ENCODE results near the gene INPP1.

INPP1 gene

GRCh38 chr2:190396271-190396670 lies 52.9 kb downstream of the INPP1 start:
- no peak overlapping the region for H3K4me3 ChIP-seq (ENCODE audit: low read length)
- no peaks in the 10 kb centered on the region for H3K36me3 ChIP-seq (ENCODE audit: control insufficient read depth, low read depth, low read length)
- no peak overlapping the region for H3K27ac ChIP-seq (ENCODE audit: low read length)
- H3K4me1 ChIP-seq (ENCODE audit: control insufficient read depth, low read depth, low read length) = no peaks in the 10 kb centered on the region
- no peak overlapping the region for H3K9ac ChIP-seq (ENCODE audit: low read length)
- no peaks in the 10 kb centered on the region for H3K27me3 ChIP-seq (ENCODE audit: control insufficient read depth, insufficient read depth, low read length)
- no peaks in the 10 kb centered on the region for H3K9me3 ChIP-seq (ENCODE audit: control insufficient read depth, low read depth, low read length)

GRCh38 chr2:190402986-190403603 lies 59.7 kb downstream of the INPP1 start:
- Histone ChIP-seq H3K4me1 (ENCODE audit: control insufficient read depth, low read depth, low read length) (no peaks in the 10 kb centered on the region), H3K9ac (ENCODE audit: low read length) (no peak overlapping the region), H3K4me3 (ENCODE audit: low read length) (no peak overlapping the region), H3K27me3 (ENCODE audit: control insufficient read depth, insufficient read depth, low read length) (peaks cover 16% of the 10 kb centered on the region), H3K36me3 (ENCODE audit: control insufficient read depth, low read depth, low read length) (no peaks in the 10 kb centered on the region), H3K27ac (ENCODE audit: low read length) (no peak overlapping the region), H3K9me3 (ENCODE audit: control insufficient read depth, low read depth, low read length) (no peaks in the 10 kb centered on the region)

- H3K36me3 ChIP-seq (ENCODE audit: control insufficient read depth, low read depth, low read length) = no peaks in the 10 kb centered on the region
- no peaks in the 10 kb centered on the region for H3K9me3 ChIP-seq (ENCODE audit: control insufficient read depth, low read depth, low read length)
- H3K27me3 ChIP-seq (ENCODE audit: control insufficient read depth, insufficient read depth, low read length) = peaks cover 25% of the 10 kb centered on the region
- peaks cover 2% of the 10 kb centered on the region for H3K4me1 ChIP-seq (ENCODE audit: control insufficient read depth, low read depth, low read length)
- no peak overlapping the region for H3K4me3 ChIP-seq (ENCODE audit: low read length)
- H3K27ac ChIP-seq (ENCODE audit: low read length) = no peak overlapping the region
- no peak overlapping the region for H3K9ac ChIP-seq (ENCODE audit: low read length)
Measured at GRCh38 chr2:190404487-190404886, 61.1 kb downstream of the INPP1 start.

- Histone ChIP-seq H3K27ac (ENCODE audit: low read length) (no peak overlapping the region), H3K36me3 (ENCODE audit: control insufficient read depth, low read depth, low read length) (no peaks in the 10 kb centered on the region), H3K27me3 (ENCODE audit: control insufficient read depth, insufficient read depth, low read length) (peaks cover 31% of the 10 kb centered on the region), H3K9me3 (ENCODE audit: control insufficient read depth, low read depth, low read length) (no peaks in the 10 kb centered on the region), H3K4me1 (ENCODE audit: control insufficient read depth, low read depth, low read length) (peaks cover 2% of the 10 kb centered on the region), H3K9ac (ENCODE audit: low read length) (no peak overlapping the region), H3K4me3 (ENCODE audit: low read length) (no peak overlapping the region)
Measured at GRCh38 chr2:190405070-190405469, 61.7 kb downstream of the INPP1 start.

- Histone ChIP-seq H3K27ac (ENCODE audit: low read length) (no peak overlapping the region), H3K9me3 (ENCODE audit: control insufficient read depth, low read depth, low read length) (no peaks in the 10 kb centered on the region), H3K4me3 (ENCODE audit: low read length) (no peak overlapping the region), H3K36me3 (ENCODE audit: control insufficient read depth, low read depth, low read length) (no peaks in the 10 kb centered on the region), H3K4me1 (ENCODE audit: control insufficient read depth, low read depth, low read length) (peaks cover 2% of the 10 kb centered on the region), H3K27me3 (ENCODE audit: control insufficient read depth, insufficient read depth, low read length) (peaks cover 38% of the 10 kb centered on the region), H3K9ac (ENCODE audit: low read length) (no peak overlapping the region)
Measured at GRCh38 chr2:190405995-190406394, 62.6 kb downstream of the INPP1 start.

- Histone ChIP-seq H3K36me3 (ENCODE audit: control insufficient read depth, low read depth, low read length) (no peaks in the 10 kb centered on the region), H3K4me3 (ENCODE audit: low read length) (no peak overlapping the region), H3K4me1 (ENCODE audit: control insufficient read depth, low read depth, low read length) (peaks cover 2% of the 10 kb centered on the region), H3K27me3 (ENCODE audit: control insufficient read depth, insufficient read depth, low read length) (peaks cover 38% of the 10 kb centered on the region), H3K9ac (ENCODE audit: low read length) (no peak overlapping the region), H3K27ac (ENCODE audit: low read length) (no peak overlapping the region), H3K9me3 (ENCODE audit: control insufficient read depth, low read depth, low read length) (no peaks in the 10 kb centered on the region)
Measured at GRCh38 chr2:190406805-190407204, 63.4 kb downstream of the INPP1 start.

GRCh38 chr2:190407246-190407661 lies 63.9 kb downstream of the INPP1 start:
- Histone ChIP-seq H3K4me3 (ENCODE audit: low read length) (peak overlapping the region; percentile 79), H3K36me3 (ENCODE audit: control insufficient read depth, low read depth, low read length) (no peaks in the 10 kb centered on the region), H3K27me3 (ENCODE audit: control insufficient read depth, insufficient read depth, low read length) (peaks cover 38% of the 10 kb centered on the region), H3K9me3 (ENCODE audit: control insufficient read depth, low read depth, low read length) (no peaks in the 10 kb centered on the region), H3K27ac (ENCODE audit: low read length) (no peak overlapping the region), H3K9ac (ENCODE audit: low read length) (no peak overlapping the region), H3K4me1 (ENCODE audit: control insufficient read depth, low read depth, low read length) (peaks cover 3% of the 10 kb centered on the region)

DNA sequence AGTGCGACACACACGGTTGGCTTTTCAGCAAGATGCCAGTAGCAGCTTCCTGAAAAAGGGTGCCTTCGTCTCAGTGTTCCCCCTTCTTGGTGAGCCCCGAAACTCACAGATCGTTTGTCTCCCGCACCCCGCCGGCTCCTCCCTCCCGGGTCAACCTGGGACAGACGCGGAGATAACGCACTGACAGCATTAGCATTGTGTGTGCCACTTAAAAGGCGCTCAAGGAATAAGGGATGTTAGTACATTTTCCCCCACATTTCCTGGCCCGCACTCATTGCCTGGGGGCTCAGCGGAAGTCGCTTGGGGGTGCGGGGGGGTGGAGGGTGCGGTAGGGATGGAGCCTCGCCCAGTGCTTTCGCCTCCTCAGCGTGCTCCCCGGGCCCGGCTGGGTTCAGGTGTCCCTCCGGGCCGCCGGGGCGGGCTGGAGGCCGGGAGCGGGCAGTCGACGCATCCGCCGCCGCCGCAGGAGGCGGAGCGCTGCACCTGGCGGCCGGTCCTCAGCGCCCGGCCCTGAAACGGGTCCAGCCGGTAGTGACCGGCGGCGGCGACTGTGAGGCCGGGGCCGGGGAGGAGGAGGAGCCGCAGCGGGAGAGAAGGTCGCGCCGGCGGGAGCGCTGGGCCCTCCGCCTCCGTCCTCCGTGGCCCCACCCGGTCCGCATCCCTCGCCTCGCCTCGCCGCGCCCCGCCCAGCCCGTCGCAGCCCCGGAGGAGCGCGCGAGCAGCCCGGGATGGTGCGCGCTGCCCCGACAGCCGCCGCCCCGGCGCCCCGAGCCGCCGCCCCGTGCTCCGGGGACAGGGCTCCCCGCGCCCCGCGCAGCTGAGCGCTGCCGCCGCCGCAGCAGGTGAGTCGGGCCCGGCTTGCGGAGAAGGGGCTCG lies 64.5 kb downstream of the INPP1 start, which contains the start of gene MFSD6:
Gene MFSD6, plus strand, starts transcription at position 694 of the 876 bp plus-strand sequence. CDS start 27,675 bp downstream, outside the sequence.
- Histone ChIP-seq H3K9ac (ENCODE audit: low read length) (peak within 1 kb of the TSS; percentile 37), H3K9me3 (ENCODE audit: control insufficient read depth, low read depth, low read length) (no peaks in the 10 kb centered on the region), H3K4me3 (ENCODE audit: low read length) (peak within 1 kb of the TSS; percentile 79), H3K27me3 (ENCODE audit: control insufficient read depth, insufficient read depth, low read length) (peaks cover 38% of the 10 kb centered on the region), H3K4me1 (ENCODE audit: control insufficient read depth, low read depth, low read length) (peaks cover 10% of the 10 kb centered on the region), H3K36me3 (ENCODE audit: control insufficient read depth, low read depth, low read length) (no peaks in the 10 kb centered on the region), H3K27ac (ENCODE audit: low read length) (no peak within 1 kb of the TSS)

DNA sequence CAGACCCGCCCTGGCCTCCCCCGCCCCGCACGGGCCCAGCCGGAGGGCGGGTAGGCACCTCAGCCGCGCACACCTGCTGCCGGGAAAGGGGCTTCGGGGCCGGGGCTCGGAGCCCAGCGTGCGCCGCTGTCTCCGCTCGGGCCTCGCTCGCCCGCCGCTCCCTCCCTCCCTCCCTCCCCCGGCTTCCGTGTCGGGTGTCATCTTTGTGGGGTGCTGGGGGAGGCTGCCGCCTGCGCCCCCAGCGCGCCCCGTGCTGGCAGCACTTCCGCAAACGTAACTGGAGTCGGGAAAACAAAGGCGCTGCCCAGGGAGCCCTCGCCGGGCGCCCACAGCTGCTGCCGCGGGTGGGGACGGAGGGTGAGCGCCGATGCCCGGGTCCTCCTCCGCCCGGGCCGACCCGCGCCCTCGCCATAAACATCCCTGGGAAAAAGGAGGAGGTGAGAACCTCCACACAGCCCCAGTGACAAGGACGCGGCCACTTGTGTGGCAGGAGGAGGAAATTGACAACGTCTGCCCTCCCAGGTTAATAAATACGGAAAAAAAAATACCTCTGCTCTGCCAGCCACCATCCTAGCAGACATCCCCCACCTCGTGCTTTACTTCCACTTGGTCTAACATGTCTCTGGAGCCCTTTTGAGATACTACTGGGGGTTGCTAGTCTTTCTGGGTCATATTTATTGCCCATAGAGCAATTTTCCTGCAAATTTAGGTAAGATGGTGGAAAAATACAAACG lies 65.3 kb downstream of the INPP1 start:
- Histone ChIP-seq H3K9ac (ENCODE audit: low read length) (peak overlapping the region; percentile 19), H3K36me3 (ENCODE audit: control insufficient read depth, low read depth, low read length) (no peaks in the 10 kb centered on the region), H3K27ac (ENCODE audit: low read length) (no peak overlapping the region), H3K4me1 (ENCODE audit: control insufficient read depth, low read depth, low read length) (peaks cover 18% of the 10 kb centered on the region), H3K27me3 (ENCODE audit: control insufficient read depth, insufficient read depth, low read length) (peaks cover 38% of the 10 kb centered on the region), H3K9me3 (ENCODE audit: control insufficient read depth, low read depth, low read length) (no peaks in the 10 kb centered on the region), H3K4me3 (ENCODE audit: low read length) (peak overlapping the region; percentile 62)

GRCh38 chr2:190409616-190410015 lies 66.2 kb downstream of the INPP1 start:
- Histone ChIP-seq H3K9me3 (ENCODE audit: control insufficient read depth, low read depth, low read length) (no peaks in the 10 kb centered on the region), H3K27me3 (ENCODE audit: control insufficient read depth, insufficient read depth, low read length) (peaks cover 38% of the 10 kb centered on the region), H3K9ac (ENCODE audit: low read length) (no peak overlapping the region), H3K4me3 (ENCODE audit: low read length) (peak overlapping the region; percentile 62), H3K36me3 (ENCODE audit: control insufficient read depth, low read depth, low read length) (no peaks in the 10 kb centered on the region), H3K27ac (ENCODE audit: low read length) (no peak overlapping the region), H3K4me1 (ENCODE audit: control insufficient read depth, low read depth, low read length) (peaks cover 18% of the 10 kb centered on the region)

DNA sequence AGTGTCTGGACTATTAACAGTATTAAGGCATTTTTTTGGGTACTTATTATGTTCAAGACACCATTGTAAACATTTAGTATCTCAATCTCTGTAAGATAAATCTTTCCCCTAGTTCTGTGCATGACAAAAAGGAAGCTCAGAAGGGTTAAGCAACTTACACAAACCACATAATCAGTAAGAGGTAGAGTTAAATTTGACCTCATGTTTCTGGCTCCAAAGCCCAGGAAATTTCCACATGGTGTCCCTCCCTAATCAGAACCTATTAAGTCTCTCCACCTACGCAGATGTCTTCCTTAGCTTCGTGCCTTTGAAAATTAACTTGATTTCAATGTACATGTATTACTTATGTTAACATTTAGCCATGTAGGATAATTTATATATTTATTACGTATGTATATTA lies 66.8 kb downstream of the INPP1 start:
- Histone ChIP-seq H3K27me3 (ENCODE audit: control insufficient read depth, insufficient read depth, low read length) (peaks cover 38% of the 10 kb centered on the region), H3K9ac (ENCODE audit: low read length) (no peak overlapping the region), H3K36me3 (ENCODE audit: control insufficient read depth, low read depth, low read length) (no peaks in the 10 kb centered on the region), H3K4me3 (ENCODE audit: low read length) (no peak overlapping the region), H3K9me3 (ENCODE audit: control insufficient read depth, low read depth, low read length) (no peaks in the 10 kb centered on the region), H3K4me1 (ENCODE audit: control insufficient read depth, low read depth, low read length) (peaks cover 18% of the 10 kb centered on the region), H3K27ac (ENCODE audit: low read length) (no peak overlapping the region)
